ENCODE measurements around the gene KRT32.

GRCh38 chr17:41440531-41441033, 26.6 kb downstream of the KRT32 start, which contains the start of gene KRT38:
- TF ChIP-seq OSR1 (CRISPR knock-in tag; IDR thresholded peaks at IDR 0.05) (no peak), ISL1 (CRISPR knock-in tag; IDR thresholded peaks at IDR 0.05) (no peak), SNAI2 (CRISPR knock-in tag; IDR thresholded peaks at IDR 0.05) (no peak)

Data from SK-N-SH treated with all-trans-retinoic acid at 6 μM for 48 hours (cell line).